PFSK-1 (cell line): Measurements from ENCODE around the gene PRPF6.

Experiments used
- POLR2AphosphoS5 ChIP-seq: IDR thresholded peaks from 2 replicates; pipeline ENCODE4 v1.6.1; 2012; ENCODE audit warnings: low read depth, mild to moderate bottlenecking, control low read depth, low read length, moderate library complexity
- SIN3A ChIP-seq: IDR thresholded peaks from 2 replicates; pipeline ENCODE4 v1.6.1; 2012; ENCODE audit warnings: mild to moderate bottlenecking, low read length, moderate library complexity, borderline replicate concordance; ENCODE audit not compliant: insufficient read depth

GRCh38 chr20:64071341-64072332 is 90.7 kb downstream of the PRPF6 start:
- TF ChIP-seq POLR2AphosphoS5 (no peak), SIN3A (no peak)
